GM19099 (cell line): ENCODE measurements around the gene RAB30.

Experiments used
- POLR2A ChIP-seq: IDR thresholded peaks from 3 replicates; pipeline ENCODE4 v1.6.1; 2011; ENCODE audit warnings: low read depth; ENCODE audit not compliant: insufficient read length; ENCODE audit errors: extremely low read depth

The RAB30 gene

GRCh38 chr11:83011333-83012167 is 60.1 kb downstream of the RAB30 start:
- TF ChIP-seq POLR2A, result no peak

GRCh38 chr11:83009999-83010398 is 61.7 kb downstream of the RAB30 start:
- TF ChIP-seq POLR2A, result no peak

- TF ChIP-seq POLR2A, result no peak
These were observed 63.1 kb downstream of the RAB30 start for GRCh38 chr11:83008581-83008923.

- TF ChIP-seq POLR2A, result no peak
These were observed 63.7 kb downstream of the RAB30 start for GRCh38 chr11:83007909-83008580.

GRCh38 chr11:83007477-83007876 is 64.2 kb downstream of the RAB30 start:
- no peak for TF ChIP-seq POLR2A

GRCh38 chr11:83006877-83007330 is 64.8 kb downstream of the RAB30 start:
- TF ChIP-seq POLR2A, result no peak

GRCh38 chr11:83004746-83005556 is 66.7 kb downstream of the RAB30 start:
- TF ChIP-seq POLR2A, result no peak

- TF ChIP-seq POLR2A, result no peak
These were observed 69.2 kb downstream of the RAB30 start for GRCh38 chr11:83002522-83002921.

- TF ChIP-seq POLR2A, result no peak
These were observed 69.6 kb downstream of the RAB30 start for GRCh38 chr11:83002053-83002452.

- TF ChIP-seq POLR2A, result no peak
These were observed 71.3 kb downstream of the RAB30 start for GRCh38 chr11:83000381-83000780.

- TF ChIP-seq POLR2A, result no peak
These were observed 72.5 kb downstream of the RAB30 start for GRCh38 chr11:82999232-82999631.

GRCh38 chr11:82998697-82999096 is 73.0 kb downstream of the RAB30 start:
- no peak for TF ChIP-seq POLR2A

- TF ChIP-seq POLR2A, result no peak
These were observed 74.6 kb downstream of the RAB30 start for GRCh38 chr11:82996966-82997606.

- TF ChIP-seq POLR2A, result no peak
These were observed 75.8 kb downstream of the RAB30 start for GRCh38 chr11:82995754-82996398.
